Mucosa of rectum (tissue), 2 donors: Measurements from ENCODE around the gene KRTAP4-7.
"Not testable (repeated sequence)": the region's sequence is repeated elsewhere in the genome, so short reads cannot be mapped to it uniquely, and the experiment has no call there.

Source experiments
- H3K27ac ChIP-seq, 2 donors: one replicate each; pipeline ENCODE4 v1.7.0; 2013; ENCODE audit warnings: inconsistent platforms in 2 of 2, low read depth in 2 of 2, low read length in 2 of 2
- H3K27me3 ChIP-seq, 2 donors: one replicate each; pipeline ENCODE4 v1.7.0; 2013; ENCODE audit warnings: low read length in 2 of 2; ENCODE audit not compliant: control insufficient read depth in 2 of 2, insufficient read depth in 2 of 2
- H3K36me3 ChIP-seq, 2 donors: one replicate each; pipeline ENCODE4 v1.7.0; 2013; ENCODE audit warnings: low read length in 2 of 2; ENCODE audit not compliant: control insufficient read depth in 2 of 2, insufficient read depth in 2 of 2
- H3K4me1 ChIP-seq, 2 donors: one replicate each; pipeline ENCODE4 v1.7.0; 2013; ENCODE audit warnings: low read length in 2 of 2, mild to moderate bottlenecking in 1 of 2; ENCODE audit not compliant: control insufficient read depth in 2 of 2, insufficient read depth in 2 of 2
- H3K4me3 ChIP-seq, 2 donors: one replicate each; pipeline ENCODE4 v1.7.0; 2013; ENCODE audit warnings: low read length in 2 of 2
- H3K9ac ChIP-seq, 2 donors: one replicate each; pipeline ENCODE4 v1.7.0; 2013; ENCODE audit warnings: low read length in 2 of 2, low read depth in 1 of 2, mild to moderate bottlenecking in 1 of 2
- H3K9me3 ChIP-seq, 2 donors: one replicate each; pipeline ENCODE4 v1.7.0; 2013; ENCODE audit warnings: low read length in 2 of 2; ENCODE audit not compliant: control insufficient read depth in 2 of 2
- donor health status: healthy.
- donor health status: Normal muscosa, but diverticular disease.

The KRTAP4-7 gene

DNA sequence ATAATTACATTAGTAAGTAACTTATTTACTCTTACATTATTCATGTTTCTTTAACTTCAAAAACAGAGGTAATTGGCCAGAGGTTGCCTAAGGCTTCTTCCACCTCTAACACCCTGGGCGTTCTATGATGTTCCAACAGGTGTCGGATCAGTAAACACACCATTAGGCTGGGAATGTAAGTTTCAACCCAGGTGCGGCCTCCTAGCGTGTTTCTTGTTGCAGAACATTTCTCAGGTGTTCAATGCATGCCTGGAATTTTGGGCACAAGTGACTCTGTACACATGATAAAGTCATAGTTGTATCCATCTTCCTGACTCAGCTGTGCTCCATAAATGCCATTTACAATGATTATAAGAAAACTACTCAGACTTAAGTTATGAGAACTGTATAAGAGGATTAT lies 29.9 kb upstream of the KRTAP4-7 start:
- H3K27me3 ChIP-seq = peaks cover 3 to 5% of the 10 kb centered on the region in 2 donors
- no peak overlapping the region for H3K4me3 ChIP-seq
- no peak overlapping the region for H3K9ac ChIP-seq
- peaks cover 0 to 3% of the 10 kb centered on the region in 2 donors for H3K9me3 ChIP-seq
- H3K27ac ChIP-seq = no peak overlapping the region
- no peaks in the 10 kb centered on the region for H3K4me1 ChIP-seq
- H3K36me3 ChIP-seq = no peaks in the 10 kb centered on the region

GRCh38 chr17:41054556-41054955 lies 29.4 kb upstream of the KRTAP4-7 start:
- H3K27me3 ChIP-seq, H3K9me3 ChIP-seq, H3K36me3 ChIP-seq, H3K9ac ChIP-seq, H3K4me1 ChIP-seq, H3K27ac ChIP-seq, H3K4me3 ChIP-seq: not testable (repeated sequence)

DNA sequence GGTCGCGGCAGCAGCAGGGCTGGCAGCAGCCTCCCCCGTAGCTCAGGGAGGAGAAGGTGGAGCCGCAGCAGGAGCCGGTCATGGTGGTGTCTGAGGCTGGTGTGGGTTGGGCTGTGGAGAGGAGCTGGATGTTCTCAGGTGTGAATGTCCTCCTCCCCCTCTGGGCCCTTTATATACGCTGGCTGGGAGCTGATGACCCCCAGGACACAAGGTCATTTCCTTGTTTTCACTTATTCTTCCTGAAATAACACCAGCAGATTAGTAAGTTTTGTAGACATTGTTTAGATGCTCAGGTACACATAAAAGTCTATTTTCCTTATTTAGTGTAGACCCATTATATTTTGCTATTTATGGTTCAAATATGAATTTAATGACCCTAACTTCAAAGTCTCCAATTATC lies 28.8 kb upstream of the KRTAP4-7 start, which contains the start of gene KRTAP2-2:
Gene KRTAP2-2, minus strand, starts transcription at position 101 of the 400 bp plus-strand sequence. Its CDS starts 19 bp downstream, at position 82.
- H3K9me3 ChIP-seq, H3K36me3 ChIP-seq, H3K27me3 ChIP-seq, H3K9ac ChIP-seq, H3K4me1 ChIP-seq, H3K4me3 ChIP-seq, H3K27ac ChIP-seq: not testable (repeated sequence)

DNA sequence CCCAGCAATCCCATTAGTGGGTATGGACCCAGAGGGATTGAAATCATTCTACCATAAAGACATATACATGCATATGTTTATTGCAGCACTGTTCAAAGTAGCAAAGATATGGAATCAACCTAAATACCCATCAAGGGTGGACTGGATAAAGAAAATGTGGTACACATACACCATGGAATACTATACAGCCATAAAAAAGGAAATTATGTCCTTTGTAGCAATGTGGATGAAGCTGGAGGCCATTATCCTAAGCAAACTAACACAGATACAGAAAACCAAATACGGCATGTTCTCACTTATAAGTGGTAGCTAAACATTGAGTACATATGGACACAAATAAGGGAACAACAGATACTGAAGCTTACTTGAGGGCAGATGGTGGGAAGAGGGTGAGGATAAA lies 26.4 kb upstream of the KRTAP4-7 start:
- no peaks in the 10 kb centered on the region for H3K4me1 ChIP-seq
- H3K36me3 ChIP-seq = no peaks in the 10 kb centered on the region
- H3K27me3 ChIP-seq = peaks cover 6 to 7% of the 10 kb centered on the region in 2 donors
- no peak overlapping the region for H3K4me3 ChIP-seq
- no peak overlapping the region for H3K27ac ChIP-seq
- H3K9ac ChIP-seq = no peak overlapping the region
- H3K9me3 ChIP-seq = peaks cover 0 to 3% of the 10 kb centered on the region in 2 donors

DNA sequence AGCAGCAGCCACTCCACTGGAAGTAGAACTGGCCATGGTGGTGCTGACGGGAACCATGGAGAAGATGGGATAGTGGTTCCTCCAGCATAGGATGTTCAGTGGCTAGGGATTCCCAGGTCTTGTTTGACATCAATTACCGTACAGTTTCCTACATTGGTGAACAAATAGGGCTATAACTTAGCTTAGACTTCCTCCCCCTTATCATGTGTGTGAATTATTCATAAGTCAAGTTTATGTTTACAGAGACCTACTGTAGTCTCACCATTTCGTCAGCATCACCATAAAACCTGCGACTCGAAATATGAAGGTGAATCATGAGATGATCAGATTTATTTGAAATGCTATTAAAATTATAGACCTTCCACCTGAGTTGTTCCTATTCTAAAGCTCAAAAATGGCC lies 25.2 kb upstream of the KRTAP4-7 start:
- Histone ChIP-seq H3K9ac (no peak overlapping the region), H3K9me3 (peaks cover 0 to 3% of the 10 kb centered on the region in 2 donors), H3K4me3 (no peak overlapping the region), H3K27ac (no peak overlapping the region), H3K4me1 (no peaks in the 10 kb centered on the region), H3K27me3 (peaks cover 6 to 7% of the 10 kb centered on the region in 2 donors), H3K36me3 (no peaks in the 10 kb centered on the region)

- H3K9me3 ChIP-seq, H3K4me1 ChIP-seq, H3K36me3 ChIP-seq, H3K4me3 ChIP-seq, H3K27me3 ChIP-seq, H3K9ac ChIP-seq, H3K27ac ChIP-seq: not testable (repeated sequence)
Observed at GRCh38 chr17:41059276-41060051, 24.5 kb upstream of the KRTAP4-7 start.

DNA sequence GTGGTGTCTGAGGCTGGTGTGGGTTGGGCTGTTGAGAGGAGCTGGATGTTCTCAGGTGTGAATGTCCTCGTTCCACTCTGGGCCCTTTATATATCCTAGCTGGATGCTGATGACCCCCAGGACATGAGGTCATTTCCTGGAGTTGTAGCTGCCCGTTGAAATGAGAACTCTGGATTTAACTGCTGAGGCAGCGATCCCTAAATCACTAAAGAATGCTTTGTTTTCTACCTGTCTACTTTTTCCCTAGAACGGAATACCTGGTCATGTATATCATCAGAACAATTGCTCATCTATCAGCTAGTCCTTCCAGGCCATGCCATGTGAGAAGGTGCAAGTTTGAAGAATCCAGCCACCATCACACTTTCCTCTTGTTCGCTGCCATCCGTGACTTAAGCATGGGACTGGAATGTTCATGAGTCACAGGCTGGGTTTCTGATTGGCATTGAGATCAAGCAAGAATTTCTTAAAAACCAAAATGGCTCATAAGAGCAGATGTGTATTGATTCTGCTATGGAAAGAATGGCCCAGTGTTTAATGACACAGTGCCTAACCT lies 23.8 kb upstream of the KRTAP4-7 start, which contains the start of gene KRTAP2-3:
Gene KRTAP2-3, minus strand, starts transcription at position 63 of the 553 bp plus-strand sequence. CDS start 64 bp downstream, outside the sequence.
- Histone ChIP-seq H3K9ac (no peak within 1 kb of the TSS), H3K36me3 (no peaks in the 10 kb centered on the region), H3K27ac (no peak within 1 kb of the TSS), H3K27me3 (peaks cover 4 to 7% of the 10 kb centered on the region in 2 donors), H3K4me3 (no peak within 1 kb of the TSS), H3K4me1 (no peaks in the 10 kb centered on the region), H3K9me3 (peaks cover 0 to 3% of the 10 kb centered on the region in 2 donors)

DNA sequence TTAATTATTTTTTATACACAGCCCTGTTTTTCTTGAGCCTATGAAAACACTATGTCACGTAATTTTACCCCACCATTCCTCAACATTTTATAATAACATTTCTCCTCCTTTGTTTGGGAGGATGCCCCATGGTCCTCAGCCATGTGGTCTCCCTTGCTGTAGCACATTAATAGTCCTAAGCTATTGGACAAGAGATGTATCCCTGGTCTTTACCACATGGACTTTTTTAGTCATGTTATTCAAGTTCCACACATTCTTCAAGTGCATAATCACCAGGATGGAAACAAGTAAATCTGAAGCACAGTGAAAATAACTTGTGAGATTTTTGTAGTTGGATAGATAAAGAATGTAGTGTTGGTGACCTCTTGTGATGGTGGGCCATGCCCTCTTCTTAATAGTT lies 22.0 kb upstream of the KRTAP4-7 start:
- Histone ChIP-seq H3K27ac (no peak overlapping the region), H3K4me1 (no peaks in the 10 kb centered on the region), H3K9ac (no peak overlapping the region), H3K4me3 (no peak overlapping the region), H3K9me3 (peaks cover 0 to 3% of the 10 kb centered on the region in 2 donors), H3K36me3 (no peaks in the 10 kb centered on the region), H3K27me3 (peaks cover 4 to 7% of the 10 kb centered on the region in 2 donors)

GRCh38 chr17:41063449-41063848 lies 20.5 kb upstream of the KRTAP4-7 start:
- H3K9me3 ChIP-seq = no peaks in the 10 kb centered on the region
- peaks cover 4 to 5% of the 10 kb centered on the region in 2 donors for H3K27me3 ChIP-seq
- H3K36me3 ChIP-seq = no peaks in the 10 kb centered on the region
- no peak overlapping the region for H3K4me3 ChIP-seq
- H3K4me1 ChIP-seq = no peaks in the 10 kb centered on the region
- no peak overlapping the region for H3K9ac ChIP-seq
- H3K27ac ChIP-seq = no peak overlapping the region

DNA sequence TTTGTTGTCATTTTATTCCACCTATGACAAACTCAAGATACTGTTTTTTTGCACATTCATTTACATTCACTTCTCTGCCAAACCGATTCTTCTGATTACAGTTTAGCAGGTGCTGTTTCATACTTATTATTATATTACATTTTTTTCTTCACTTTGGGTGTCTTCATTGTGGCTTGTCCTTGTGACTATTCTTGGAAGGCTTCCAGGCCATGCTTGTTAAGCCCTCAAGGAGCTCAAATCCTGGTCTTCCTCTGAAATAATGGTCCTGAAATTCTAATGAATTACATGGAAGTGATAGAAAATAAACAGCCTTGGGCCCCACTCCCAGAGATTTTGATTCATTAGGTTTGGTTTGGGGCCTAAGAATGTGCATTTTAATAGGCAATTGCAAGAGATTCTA lies 19.6 kb upstream of the KRTAP4-7 start:
- Histone ChIP-seq H3K4me1 (no peaks in the 10 kb centered on the region), H3K36me3 (no peaks in the 10 kb centered on the region), H3K27me3 (peaks cover 2 to 4% of the 10 kb centered on the region in 2 donors), H3K9me3 (no peaks in the 10 kb centered on the region), H3K4me3 (no peak overlapping the region), H3K9ac (no peak overlapping the region), H3K27ac (no peak overlapping the region)
